ENCODE results near the gene SPATA19. TPM values are rescaled to one million over a fixed set of nuclear protein-coding genes. Genes with fewer than 3 reads are reported as not detected.

The SPATA19 gene
- total and polyA plus RNA-seq, 9 donors, result not detected

DNA sequence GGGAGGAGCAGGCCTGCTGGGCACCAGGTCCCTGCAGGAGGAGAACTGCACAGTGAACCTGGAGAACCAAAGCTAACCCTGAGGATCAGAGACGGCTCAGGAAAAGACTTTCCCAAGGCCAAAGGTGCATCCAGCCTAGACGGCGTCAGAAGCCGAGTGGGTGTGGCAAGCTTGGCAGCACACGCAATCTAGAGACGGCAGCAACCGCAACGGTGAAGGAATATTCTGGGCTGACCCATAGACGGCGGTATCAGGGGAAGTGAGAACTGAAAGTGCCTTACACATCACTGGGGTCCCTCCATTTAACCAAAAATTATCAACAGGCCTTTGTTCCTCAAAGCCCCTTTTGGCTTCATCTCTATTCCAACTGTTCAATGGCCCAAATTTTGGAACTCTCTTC is 26.2 kb downstream of the SPATA19 start:
- H3K9me3 ChIP-seq (replicated peaks; ENCODE audit: control insufficient read depth, low read depth, low read length), result no peaks in the 10 kb centered on the region
- no peak overlapping the region for H3K27ac ChIP-seq (ENCODE audit: low read length)
- H3K4me3 ChIP-seq (ENCODE audit: low read length), result no peak overlapping the region
- DNase-seq, result no peak
- 83% methylated on average over 5 of the region's 10 CpGs for WGBS (ENCODE audit: insufficient coverage)
- H3K4me1 ChIP-seq (ENCODE audit: control insufficient read depth, insufficient read depth, low read length), result peaks cover 5% of the 10 kb centered on the region
- H3K36me3 ChIP-seq (ENCODE audit: control insufficient read depth, insufficient read depth, low read length), result no peaks in the 10 kb centered on the region
- H3K27me3 ChIP-seq (ENCODE audit: control insufficient read depth, insufficient read depth, low read length), result peaks cover 13% of the 10 kb centered on the region

GRCh38 chr11:133818302-133818701 is 27.0 kb downstream of the SPATA19 start:
- peaks cover 5% of the 10 kb centered on the region for H3K4me1 ChIP-seq (ENCODE audit: control insufficient read depth, insufficient read depth, low read length)
- H3K9me3 ChIP-seq (replicated peaks; ENCODE audit: control insufficient read depth, low read depth, low read length), result no peaks in the 10 kb centered on the region
- no peaks in the 10 kb centered on the region for H3K36me3 ChIP-seq (ENCODE audit: control insufficient read depth, insufficient read depth, low read length)
- WGBS (ENCODE audit: insufficient coverage), result 94% methylated on average over 12 of the region's 12 CpGs
- H3K27ac ChIP-seq (ENCODE audit: low read length), result no peak overlapping the region
- no peak for DNase-seq
- peaks cover 13% of the 10 kb centered on the region for H3K27me3 ChIP-seq (ENCODE audit: control insufficient read depth, insufficient read depth, low read length)
- no peak overlapping the region for H3K4me3 ChIP-seq (ENCODE audit: low read length)

DNA sequence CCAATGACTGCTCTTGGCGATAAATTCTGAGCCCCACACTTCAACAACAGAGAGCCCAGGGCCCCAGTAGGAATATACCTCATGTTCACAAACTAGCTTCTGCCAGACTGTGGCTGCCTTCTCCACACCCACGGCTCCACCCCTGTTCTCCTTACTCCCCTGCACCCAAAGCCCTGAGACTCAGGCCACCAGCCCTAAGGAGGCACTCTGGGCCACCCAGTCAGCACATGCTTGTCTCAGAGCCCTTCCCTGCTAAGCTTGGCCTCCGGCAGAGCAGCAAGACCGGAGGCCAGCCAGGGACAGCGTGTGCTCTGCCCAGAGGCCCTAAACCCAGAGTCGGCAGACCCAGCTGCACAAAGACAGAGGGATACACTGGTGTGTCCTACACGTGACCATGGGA is 27.9 kb downstream of the SPATA19 start:
- H3K9me3 ChIP-seq (replicated peaks; ENCODE audit: control insufficient read depth, low read depth, low read length), result no peaks in the 10 kb centered on the region
- H3K27ac ChIP-seq (ENCODE audit: low read length), result no peak overlapping the region
- H3K27me3 ChIP-seq (ENCODE audit: control insufficient read depth, insufficient read depth, low read length), result peaks cover 13% of the 10 kb centered on the region
- no peak for DNase-seq
- WGBS (ENCODE audit: insufficient coverage), result 93% methylated on average over 7 of the region's 7 CpGs
- peaks cover 9% of the 10 kb centered on the region for H3K4me1 ChIP-seq (ENCODE audit: control insufficient read depth, insufficient read depth, low read length)
- H3K4me3 ChIP-seq (ENCODE audit: low read length), result no peak overlapping the region
- H3K36me3 ChIP-seq (ENCODE audit: control insufficient read depth, insufficient read depth, low read length), result no peaks in the 10 kb centered on the region

DNA sequence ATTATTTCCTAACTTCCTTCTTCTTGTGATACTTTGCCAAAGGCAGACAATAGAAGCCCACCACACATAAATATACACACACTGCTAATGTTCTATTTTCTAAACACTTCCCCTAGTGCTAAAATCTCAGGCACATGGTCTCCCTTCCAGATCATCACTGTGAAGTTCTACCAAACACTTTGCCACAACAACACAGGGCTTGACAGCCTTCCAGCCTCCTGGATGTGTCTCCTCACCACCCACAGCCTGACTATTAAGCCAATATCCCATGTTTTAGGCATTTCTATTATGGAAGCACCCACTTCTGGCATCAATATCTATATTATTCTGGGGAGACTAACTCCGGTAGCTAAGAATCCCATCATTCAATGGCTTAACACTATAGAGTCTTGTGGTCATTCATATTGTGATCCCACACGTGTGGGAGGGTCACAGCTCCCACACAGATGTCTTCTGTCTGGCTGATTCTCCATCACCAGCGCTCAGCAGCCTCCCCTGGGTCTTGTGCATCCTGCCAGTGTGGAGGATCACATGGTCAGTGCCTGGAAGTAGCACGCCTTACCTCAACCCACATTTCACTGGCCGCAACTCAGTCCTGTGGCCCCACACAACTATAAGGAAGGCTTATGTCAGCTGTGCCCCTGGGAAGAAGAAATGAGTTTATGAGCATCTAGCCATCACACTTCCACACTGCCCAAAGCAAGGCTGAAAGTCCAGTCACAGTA is 29.0 kb downstream of the SPATA19 start:
- DNase-seq, result no peak

DNA sequence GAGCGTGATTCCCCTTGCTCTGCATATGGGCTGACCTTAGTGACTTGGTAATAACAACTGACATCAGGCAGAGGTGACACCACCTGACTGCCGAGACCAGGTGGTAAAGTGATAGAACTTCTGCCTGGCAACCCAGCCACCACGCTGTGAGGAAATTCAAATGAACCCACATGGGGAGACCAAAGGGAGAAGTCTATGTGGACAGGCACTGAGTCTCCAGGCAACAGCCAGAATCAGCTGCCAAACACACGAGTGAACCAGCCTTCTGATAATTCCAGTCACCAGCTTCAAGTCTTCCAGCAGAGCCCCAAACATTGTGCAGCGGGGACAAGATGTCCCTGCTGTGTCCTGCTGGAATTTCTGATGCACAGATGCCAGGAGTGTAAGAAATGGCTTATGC is 29.7 kb downstream of the SPATA19 start:
- DNase-seq, result no peak
- Histone ChIP-seq H3K36me3 (ENCODE audit: control insufficient read depth, insufficient read depth, low read length) (no peaks in the 10 kb centered on the region), H3K9me3 (replicated peaks; ENCODE audit: control insufficient read depth, low read depth, low read length) (no peaks in the 10 kb centered on the region), H3K27me3 (ENCODE audit: control insufficient read depth, insufficient read depth, low read length) (peaks cover 12% of the 10 kb centered on the region), H3K27ac (ENCODE audit: low read length) (no peak overlapping the region), H3K4me3 (ENCODE audit: low read length) (no peak overlapping the region), H3K4me1 (ENCODE audit: control insufficient read depth, insufficient read depth, low read length) (peaks cover 26% of the 10 kb centered on the region)
- 59% methylated on average over 3 of the region's 5 CpGs for WGBS (ENCODE audit: insufficient coverage)

More for the DNA sequence above, 29.0 kb downstream of the SPATA19 start:
- peaks cover 12% of the 10 kb centered on the region for H3K27me3 ChIP-seq (ENCODE audit: control insufficient read depth, insufficient read depth, low read length)
- H3K9me3 ChIP-seq (replicated peaks; ENCODE audit: control insufficient read depth, low read depth, low read length), result no peaks in the 10 kb centered on the region
- H3K36me3 ChIP-seq (ENCODE audit: control insufficient read depth, insufficient read depth, low read length), result no peaks in the 10 kb centered on the region
- H3K4me1 ChIP-seq (ENCODE audit: control insufficient read depth, insufficient read depth, low read length), result peaks cover 20% of the 10 kb centered on the region
- no peak overlapping the region for H3K27ac ChIP-seq (ENCODE audit: low read length)
- H3K4me3 ChIP-seq (ENCODE audit: low read length), result no peak overlapping the region
- 40% methylated on average over 1 of the region's 5 CpGs for WGBS (ENCODE audit: insufficient coverage)

DNA sequence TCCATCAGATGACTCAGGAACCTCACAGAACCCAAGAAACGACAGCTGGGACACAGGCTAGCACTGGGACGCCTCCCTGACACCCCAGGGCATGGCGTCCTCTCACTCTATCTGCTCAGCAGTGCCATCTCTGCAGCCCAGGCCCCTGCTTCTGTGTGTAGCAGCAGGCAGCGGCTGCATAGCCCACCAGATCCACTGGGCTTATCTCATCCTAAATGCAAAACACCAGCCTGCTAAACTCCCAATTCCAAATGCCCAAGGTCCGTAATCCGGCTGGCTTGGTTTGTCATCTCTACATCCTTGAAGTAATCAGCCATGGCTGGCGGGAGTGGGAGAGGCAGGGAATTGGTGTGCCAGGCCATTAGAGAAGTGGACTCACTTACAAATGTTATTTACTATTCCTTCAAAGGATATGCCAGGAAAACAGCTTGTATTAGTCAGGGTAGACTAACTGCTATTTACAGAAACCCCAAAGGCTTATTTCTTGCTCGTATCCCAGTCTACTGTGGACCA is 30.7 kb downstream of the SPATA19 start:
- no peaks in the 10 kb centered on the region for H3K36me3 ChIP-seq (ENCODE audit: control insufficient read depth, insufficient read depth, low read length)
- WGBS (ENCODE audit: insufficient coverage), result 86% methylated on average over 2 of the region's 8 CpGs
- no peak overlapping the region for H3K27ac ChIP-seq (ENCODE audit: low read length)
- DNase-seq, result no peak
- peaks cover 12% of the 10 kb centered on the region for H3K27me3 ChIP-seq (ENCODE audit: control insufficient read depth, insufficient read depth, low read length)
- no peak overlapping the region for H3K4me3 ChIP-seq (ENCODE audit: low read length)
- peaks cover 36% of the 10 kb centered on the region for H3K4me1 ChIP-seq (ENCODE audit: control insufficient read depth, insufficient read depth, low read length)
- H3K9me3 ChIP-seq (replicated peaks; ENCODE audit: control insufficient read depth, low read depth, low read length), result no peaks in the 10 kb centered on the region

DNA sequence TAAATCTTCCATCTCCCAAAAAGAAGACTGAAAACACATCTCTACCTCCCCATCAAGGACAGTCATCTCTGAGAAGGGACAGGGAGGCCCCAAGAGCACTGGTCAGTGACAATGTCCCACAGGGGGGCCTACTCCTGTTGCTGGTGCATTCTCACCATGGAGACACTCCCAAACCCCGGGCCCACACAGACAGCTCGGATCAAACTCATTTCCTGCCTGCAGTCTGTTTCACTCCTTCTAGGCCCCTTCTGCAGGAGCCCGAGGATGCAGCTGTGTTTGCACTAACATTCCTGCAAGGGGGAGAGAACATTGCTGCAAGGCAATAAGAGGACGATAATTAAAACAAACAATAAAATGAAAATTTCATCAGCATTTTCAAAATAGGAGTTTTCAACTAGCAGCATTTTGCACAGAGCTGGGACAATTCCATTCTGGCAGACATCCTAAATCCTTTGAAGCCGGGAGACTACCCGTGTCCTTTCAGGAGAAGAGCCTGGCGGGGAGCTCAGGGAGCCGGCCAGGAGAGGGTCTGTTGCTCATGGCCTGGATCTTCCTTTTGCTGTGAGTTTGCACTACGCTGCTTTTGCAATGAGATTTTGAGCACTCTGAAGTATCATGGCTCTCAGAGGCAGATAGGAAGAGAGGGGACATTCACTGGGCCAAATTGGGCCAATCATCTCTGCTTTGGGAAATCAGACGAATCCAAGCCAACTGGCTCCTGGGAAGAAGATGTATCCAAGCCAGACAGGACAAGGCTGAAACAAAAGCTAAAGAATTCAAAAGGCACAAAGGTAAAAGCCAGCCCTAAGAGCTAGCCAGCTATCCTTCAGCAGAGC is 33.2 kb downstream of the SPATA19 start:
- H3K9me3 ChIP-seq (replicated peaks; ENCODE audit: control insufficient read depth, low read depth, low read length), result no peaks in the 10 kb centered on the region
- no peaks in the 10 kb centered on the region for H3K36me3 ChIP-seq (ENCODE audit: control insufficient read depth, insufficient read depth, low read length)
- H3K4me3 ChIP-seq (ENCODE audit: low read length), result no peak overlapping the region
- WGBS (ENCODE audit: insufficient coverage), result 25% methylated on average over 6 of the region's 10 CpGs
- H3K4me1 ChIP-seq (ENCODE audit: control insufficient read depth, insufficient read depth, low read length), result peaks cover 42% of the 10 kb centered on the region
- H3K27me3 ChIP-seq (ENCODE audit: control insufficient read depth, insufficient read depth, low read length), result peaks cover 9% of the 10 kb centered on the region
- H3K27ac ChIP-seq (ENCODE audit: low read length), result no peak overlapping the region
- DNase-seq, result peak; percentile 74

GRCh38 chr11:133810766-133811165 is 34.5 kb downstream of the SPATA19 start:
- Histone ChIP-seq H3K27ac (ENCODE audit: low read length) (no peak overlapping the region), H3K36me3 (ENCODE audit: control insufficient read depth, insufficient read depth, low read length) (no peaks in the 10 kb centered on the region), H3K9me3 (replicated peaks; ENCODE audit: control insufficient read depth, low read depth, low read length) (no peaks in the 10 kb centered on the region), H3K4me1 (ENCODE audit: control insufficient read depth, insufficient read depth, low read length) (peaks cover 42% of the 10 kb centered on the region), H3K4me3 (ENCODE audit: low read length) (no peak overlapping the region), H3K27me3 (ENCODE audit: control insufficient read depth, insufficient read depth, low read length) (peaks cover 9% of the 10 kb centered on the region)
- no peak for DNase-seq
- WGBS (ENCODE audit: insufficient coverage), result 23% methylated on average over 2 of the region's 7 CpGs

DNA sequence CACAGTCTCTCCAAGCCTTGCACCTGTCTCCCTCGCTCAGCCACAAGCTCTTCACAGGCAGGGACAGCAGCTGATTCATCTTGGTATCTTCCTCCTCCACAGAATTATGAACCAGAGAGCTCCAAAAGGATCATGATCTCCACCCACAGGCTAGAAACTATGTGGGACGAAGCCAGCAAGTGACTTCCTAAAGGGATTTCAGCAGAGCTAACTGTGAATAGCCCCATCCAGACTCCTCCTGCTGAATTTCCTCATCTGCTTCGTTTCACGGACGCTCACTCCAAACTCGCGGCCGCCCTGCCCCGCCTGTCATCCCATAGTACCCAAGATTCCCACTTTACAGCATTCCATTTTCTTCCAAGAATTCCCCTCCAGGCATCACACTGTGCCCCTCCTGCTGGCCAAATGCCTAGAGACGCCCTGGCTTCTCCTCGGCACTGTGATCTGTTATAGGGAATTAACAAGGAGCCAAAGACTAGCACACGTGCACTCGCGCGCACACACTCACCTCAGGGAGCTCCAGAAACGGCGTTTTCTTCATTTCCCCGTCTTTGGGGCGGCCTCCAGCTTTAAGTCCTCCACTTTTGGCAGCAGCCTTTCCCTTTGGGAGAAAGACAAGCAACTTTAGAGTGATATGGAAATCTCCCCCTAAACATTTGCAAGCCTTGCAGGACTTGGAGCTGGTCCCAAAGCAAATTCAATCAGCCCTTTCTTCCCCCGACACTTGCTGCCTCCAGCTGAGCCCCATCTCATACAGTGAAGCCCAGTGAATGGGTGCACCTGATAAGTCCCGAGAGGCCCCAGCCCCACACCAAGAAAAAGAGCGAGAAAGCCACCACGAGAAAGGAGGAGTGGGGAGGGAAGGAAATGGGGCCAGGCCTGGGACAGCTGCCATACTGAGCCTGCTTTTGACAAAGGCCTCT is 35.5 kb downstream of the SPATA19 start:
- no peaks in the 10 kb centered on the region for H3K9me3 ChIP-seq (replicated peaks; ENCODE audit: control insufficient read depth, low read depth, low read length)
- peaks cover 4% of the 10 kb centered on the region for H3K27me3 ChIP-seq (ENCODE audit: control insufficient read depth, insufficient read depth, low read length)
- 11% methylated on average over 15 of the region's 23 CpGs for WGBS (ENCODE audit: insufficient coverage)
- peaks cover 37% of the 10 kb centered on the region for H3K4me1 ChIP-seq (ENCODE audit: control insufficient read depth, insufficient read depth, low read length)
- H3K36me3 ChIP-seq (ENCODE audit: control insufficient read depth, insufficient read depth, low read length), result no peaks in the 10 kb centered on the region
- peak overlapping the region; percentile 65 for H3K27ac ChIP-seq (ENCODE audit: low read length)
- no peak overlapping the region for H3K4me3 ChIP-seq (ENCODE audit: low read length)
- DNase-seq, result peak; percentile 95
